CD14-positive monocyte (primary cell): ENCODE measurements around the gene OBSCN. TPM values are rescaled to one million over a fixed set of nuclear protein-coding genes. Genes with fewer than 3 reads are reported as not detected.

Experiments used
- DNase-seq, 3 donors: peaks; one replicate each; pipeline ENCODE4 v3.0.0-alpha.2; 2011 to 2022
- H2AFZ ChIP-seq: 2 replicates; pipeline ENCODE4 v1.6.0; 2012; ENCODE audit warnings: mild to moderate bottlenecking, low read depth, low read length, inconsistent platforms; ENCODE audit not compliant: insufficient read depth, poor library complexity, severe bottlenecking
- H3K27ac ChIP-seq, 2 donors: 1 replicate in 1 of 2; 2 replicates in 1 of 2; pipeline ENCODE4 v1.5.1; 2012 to 2013; ENCODE audit warnings: low read length in 2 of 2, control low read depth in 1 of 2, inconsistent platforms in 1 of 2, low read depth in 1 of 2, mild to moderate bottlenecking in 1 of 2
- H3K27me3 ChIP-seq, 2 donors: one replicate each; pipeline versions ENCODE4 v1.6.0 to v1.6.1; 2011 to 2013; ENCODE audit warnings: low read length in 2 of 2; ENCODE audit not compliant: control insufficient read depth in 2 of 2, insufficient read depth in 2 of 2
- H3K36me3 ChIP-seq, 2 donors: replicated peaks in 1 of 2; 1 replicate in 1 of 2; 2 replicates in 1 of 2; pipeline versions ENCODE4 v1.5.1 to v1.6.1; 2012 to 2013; ENCODE audit warnings: low read length in 2 of 2, control low read depth in 1 of 2, inconsistent platforms in 1 of 2, mild to moderate bottlenecking in 1 of 2; ENCODE audit not compliant: insufficient read depth in 2 of 2, control insufficient read depth in 1 of 2
- H3K4me1 ChIP-seq, 2 donors: 1 replicate in 1 of 2; 2 replicates in 1 of 2; pipeline versions ENCODE4 v1.5.1 to v1.6.1; 2012 to 2013; ENCODE audit warnings: low read length in 2 of 2, control low read depth in 1 of 2, inconsistent platforms in 1 of 2, mild to moderate bottlenecking in 1 of 2, moderate library complexity in 1 of 2; ENCODE audit not compliant: insufficient read depth in 2 of 2, control insufficient read depth in 1 of 2
- H3K4me2 ChIP-seq: replicated peaks from 2 replicates; pipeline ENCODE3; 2012; ENCODE audit warnings: low read length, moderate library complexity, mild to moderate bottlenecking; ENCODE audit not compliant: poor library complexity, severe bottlenecking; ENCODE audit errors: extremely low read depth
- H3K4me3 ChIP-seq, 3 experiments: fragments of 200-600 bp in 1 of 3; sonication (generic) in 1 of 3; replicated peaks in 1 of 3; 1 replicate in 2 of 3; 2 replicates in 1 of 3; pipeline ENCODE4 v1.5.1; 2011 to 2013; ENCODE audit warnings: low read length in 3 of 3, mild to moderate bottlenecking in 3 of 3, control low read depth in 2 of 3, low read depth in 2 of 3, inconsistent platforms in 1 of 3, moderate library complexity in 1 of 3
- H3K79me2 ChIP-seq: 2 replicates; pipeline ENCODE4 v1.6.0; 2012; ENCODE audit warnings: mild to moderate bottlenecking, control low read depth, inconsistent platforms, low read length, moderate library complexity; ENCODE audit not compliant: insufficient read depth
- H3K9ac ChIP-seq: 2 replicates; pipeline ENCODE4 v1.6.0; 2017; ENCODE audit warnings: low read length, mild to moderate bottlenecking; ENCODE audit not compliant: insufficient read depth, poor library complexity, severe bottlenecking
- H3K9me3 ChIP-seq, 2 donors: replicated peaks in 1 of 2; 1 replicate in 1 of 2; 2 replicates in 1 of 2; pipeline versions ENCODE4 v1.5.1 to v1.6.1; 2012 to 2013; ENCODE audit warnings: low read length in 2 of 2, control low read depth in 1 of 2; ENCODE audit not compliant: control insufficient read depth in 1 of 2, insufficient read depth in 1 of 2
- H4K20me1 ChIP-seq: 2 replicates; pipeline ENCODE4 v1.6.0; 2012; ENCODE audit warnings: mild to moderate bottlenecking, low read length, control low read depth, moderate library complexity; ENCODE audit not compliant: insufficient read depth
- H3K27ac Mint-ChIP-seq, 7 donors: one replicate each; pipeline ENCODE4 v1.8.0; 2020; ENCODE audit warnings: mild to moderate bottlenecking in 7 of 7, mixed read lengths in 7 of 7, moderate library complexity in 6 of 7, inconsistent platforms in 2 of 7
- H3K27me3 Mint-ChIP-seq, 3 donors: one replicate each; pipeline ENCODE4 v1.8.0; 2021 to 2022; ENCODE audit warnings: low read depth in 3 of 3, mild to moderate bottlenecking in 3 of 3, mixed read lengths in 3 of 3, moderate library complexity in 3 of 3, inconsistent platforms in 1 of 3
- H3K36me3 Mint-ChIP-seq, 2 donors: one replicate each; pipeline ENCODE4 v1.8.0; 2020; ENCODE audit warnings: mixed read lengths in 2 of 2, inconsistent platforms in 1 of 2, mild to moderate bottlenecking in 1 of 2
- H3K4me1 Mint-ChIP-seq: one replicate; pipeline ENCODE4 v1.8.0; 2020; ENCODE audit warnings: mild to moderate bottlenecking, mixed read lengths
- H3K4me3 Mint-ChIP-seq, 2 donors: one replicate each; pipeline ENCODE4 v1.8.0; 2020; ENCODE audit warnings: mild to moderate bottlenecking in 2 of 2, mixed read lengths in 2 of 2, moderate library complexity in 1 of 2
- H3K9me3 Mint-ChIP-seq, 7 donors: one replicate each; pipeline ENCODE4 v1.8.0; 2020 to 2022; ENCODE audit warnings: mixed read lengths in 7 of 7, mild to moderate bottlenecking in 6 of 7, moderate library complexity in 6 of 7, inconsistent platforms in 2 of 7
- CTCF ChIP-seq: fragments of 200-600 bp; IDR thresholded peaks from one replicate; pipeline ENCODE4 v1.8.0; 2022; ENCODE audit warnings: antibody characterized with exemption, mild to moderate bottlenecking
- WGBS: methylation state at CpG from one replicate; pipeline ENCODE4 v1.1.5; 2013; ENCODE audit warnings: missing lambda C conversion rate; ENCODE audit not compliant: insufficient coverage; 5-methylcytosine and 5-hydroxymethylcytosine counted together
- intact Hi-C, 2 donors: fragments of 100-400 bp; cut with micrococcal nuclease; formaldehyde crosslinking; loops; one replicate each; pipeline versions ENCODE4 v1.15.0 to v1.15.1; 2023
- polyA plus RNA-seq, 3 donors: library from polyadenylated mRNA; depleted of rRNA in 1 of 3; unstranded in 2 of 3; stranded (reverse) in 1 of 3; fragments of 300-500 nt in 2 of 3; fragments of >200 nt in 1 of 3; fragmentation: Illumina TruSeq in 2 of 3; gene quantifications; 1 replicate in 2 of 3; 2 replicates in 1 of 3; pipeline ENCODE4 v1.2.3, GENCODE V29; 2012 to 2021

Gene OBSCN
- polyA plus RNA-seq, 3 donors, result 0.57 to 1.5 (median 0.76) TPM

DNA sequence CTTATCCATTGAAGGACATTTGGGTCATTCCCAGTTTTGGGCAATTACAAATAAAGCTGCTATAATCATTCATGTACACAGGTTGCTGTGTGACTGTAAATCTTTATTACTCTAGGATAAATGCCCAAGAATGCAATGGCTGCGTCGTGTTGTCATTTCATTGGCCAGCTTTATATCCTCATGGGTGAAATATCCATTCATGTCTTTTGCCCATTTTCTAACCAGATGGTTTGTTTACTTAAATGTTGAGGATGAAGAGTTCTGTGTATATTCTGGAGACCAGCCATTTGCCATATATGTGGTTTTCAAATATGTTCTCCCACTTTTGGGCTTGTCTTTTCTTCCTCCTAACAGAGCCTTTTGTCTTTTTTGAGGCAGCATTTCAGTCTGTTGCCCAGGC lies 173.5 kb downstream of the OBSCN start:
- TF ChIP-seq CTCF, result no peak
- H3K4me1 Mint-ChIP-seq, result peaks cover 7% of the 10 kb centered on the region
- H3K9me3 Mint-ChIP-seq, result peaks cover 0 to 2% (median 0%) of the 10 kb centered on the region in 7 donors
- no peak overlapping the region for H3K27ac Mint-ChIP-seq
- WGBS, result no CpG with 5 or more reads among the region's 2 CpGs
- no peak overlapping the region for H3K4me2 ChIP-seq
- H3K4me1 ChIP-seq, result peaks cover 7 to 9% of the 10 kb centered on the region in 2 donors
- no peak overlapping the region for H3K27ac ChIP-seq
- H3K79me2 ChIP-seq, result no peaks in the 10 kb centered on the region
- no peaks in the 10 kb centered on the region for H3K36me3 ChIP-seq
- H3K9ac ChIP-seq, result no peak overlapping the region
- DNase-seq, result no peak
- H3K36me3 Mint-ChIP-seq, result no peaks in the 10 kb centered on the region
- no peak overlapping the region for H3K4me3 Mint-ChIP-seq
- H2AFZ ChIP-seq, result no peak overlapping the region
- no peaks in the 10 kb centered on the region for H4K20me1 ChIP-seq
- H3K27me3 Mint-ChIP-seq, result peaks cover 31 to 39% (median 37%) of the 10 kb centered on the region in 3 donors
- H3K27me3 ChIP-seq, result peaks cover 4 to 30% of the 10 kb centered on the region in 2 donors
- intact Hi-C loops, result no loop called here
- H3K9me3 ChIP-seq, result no peaks in the 10 kb centered on the region
- no peak overlapping the region for H3K4me3 ChIP-seq

DNA sequence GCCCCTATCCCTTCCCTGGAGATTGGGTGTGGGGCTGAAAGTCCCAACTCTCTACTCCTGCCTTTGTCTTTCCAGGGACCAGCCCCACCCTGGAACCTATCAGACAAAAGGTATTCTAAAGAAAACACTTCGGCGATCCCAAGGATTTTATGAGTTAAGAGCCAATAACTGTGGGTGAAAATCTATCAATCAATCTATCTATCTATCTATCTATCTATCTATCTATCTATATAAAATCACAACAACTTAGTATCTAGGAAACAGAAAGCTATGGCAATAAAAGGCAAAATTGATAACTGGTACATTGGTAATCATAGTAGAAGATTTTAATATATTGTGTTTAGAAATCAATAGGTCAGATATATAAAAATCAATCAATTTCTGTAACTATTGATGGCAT lies 175.9 kb downstream of the OBSCN start:
- peaks cover 0 to 3% (median 0%) of the 10 kb centered on the region in 7 donors for H3K9me3 Mint-ChIP-seq
- Histone ChIP-seq H3K9ac (no peak overlapping the region), H3K27me3 (peaks cover 4 to 19% of the 10 kb centered on the region in 2 donors), H3K36me3 (no peaks in the 10 kb centered on the region), H3K79me2 (no peaks in the 10 kb centered on the region), H2AFZ (no peak overlapping the region), H3K4me2 (no peak overlapping the region), H3K4me1 (peaks cover 4 to 5% of the 10 kb centered on the region in 2 donors), H4K20me1 (no peaks in the 10 kb centered on the region), H3K9me3 (no peaks in the 10 kb centered on the region), H3K4me3 (no peak overlapping the region), H3K27ac (no peak overlapping the region)
- H3K27ac Mint-ChIP-seq, result no peak overlapping the region
- H3K4me1 Mint-ChIP-seq, result peaks cover 5% of the 10 kb centered on the region
- H3K4me3 Mint-ChIP-seq, result no peak overlapping the region
- no peaks in the 10 kb centered on the region for H3K36me3 Mint-ChIP-seq
- DNase-seq, result no peak
- intact Hi-C loops, result no loop called here
- peaks cover 24 to 34% (median 27%) of the 10 kb centered on the region in 3 donors for H3K27me3 Mint-ChIP-seq
- WGBS, result no CpG with 5 or more reads among the region's 2 CpGs
- no peak for TF ChIP-seq CTCF
